BLaER1 (cell line): ENCODE results near the gene TTC9B.

Experiments used
- H3K27ac ChIP-seq: shearing (Covaris generic); formaldehyde crosslinking; 2 replicates; pipeline ENCODE4 v1.8.1; 2022
- H3K27me3 ChIP-seq: shearing (Covaris generic); formaldehyde crosslinking; 2 replicates; pipeline ENCODE4 v1.8.1; 2022
- H3K36me3 ChIP-seq: shearing (Covaris generic); formaldehyde crosslinking; 2 replicates; pipeline ENCODE4 v1.8.1; 2022
- H3K4me1 ChIP-seq: shearing (Covaris generic); formaldehyde crosslinking; 2 replicates; pipeline ENCODE4 v1.8.1; 2022
- H3K4me2 ChIP-seq: shearing (Covaris generic); formaldehyde crosslinking; 2 replicates; pipeline ENCODE4 v1.8.1; 2022
- H3K4me3 ChIP-seq: shearing (Covaris generic); formaldehyde crosslinking; 2 replicates; pipeline ENCODE4 v1.8.1; 2022
- H3K9ac ChIP-seq: shearing (Covaris generic); formaldehyde crosslinking; 2 replicates; pipeline ENCODE4 v1.8.1; 2022
- H3K9me3 ChIP-seq: shearing (Covaris generic); formaldehyde crosslinking; 2 replicates; pipeline ENCODE4 v1.8.1; 2022
- H4K20me1 ChIP-seq: shearing (Covaris generic); formaldehyde crosslinking; 2 replicates; pipeline ENCODE4 v1.8.1; 2022
- Cebpa-rat ChIP-seq: shearing (Covaris generic); IDR thresholded peaks from 2 replicates; pipeline ENCODE4 v1.8.1; 2022

The TTC9B gene

GRCh38 chr19:40241809-40242384 lies 23.7 kb upstream of the TTC9B start:
- Histone ChIP-seq H3K36me3 (peaks cover 100% of the 10 kb centered on the region), H3K27ac (peak overlapping the region; percentile 22; the same call in 1 of the 2 replicates), H3K4me2 (no peak overlapping the region), H4K20me1 (peaks cover 88% of the 10 kb centered on the region), H3K9ac (no peak overlapping the region), H3K27me3 (no peaks in the 10 kb centered on the region), H3K9me3 (no peaks in the 10 kb centered on the region), H3K4me3 (no peak overlapping the region), H3K4me1 (no peaks in the 10 kb centered on the region; the same call in 1 of the 2 replicates)
- TF ChIP-seq Cebpa-rat, result no peak

GRCh38 chr19:40241125-40241808 lies 23.1 kb upstream of the TTC9B start:
- Histone ChIP-seq H4K20me1 (peaks cover 84% of the 10 kb centered on the region), H3K9ac (no peak overlapping the region), H3K4me2 (no peak overlapping the region), H3K27me3 (no peaks in the 10 kb centered on the region), H3K9me3 (no peaks in the 10 kb centered on the region), H3K4me1 (peaks cover under 1% of the 10 kb centered on the region; the same call in 1 of the 2 replicates), H3K4me3 (no peak overlapping the region), H3K27ac (no peak overlapping the region), H3K36me3 (peaks cover 100% of the 10 kb centered on the region)
- TF ChIP-seq Cebpa-rat, result no peak

GRCh38 chr19:40240332-40240731 lies 22.1 kb upstream of the TTC9B start:
- Histone ChIP-seq H3K4me1 (peaks cover 10% of the 10 kb centered on the region), H3K9ac (no peak overlapping the region), H3K27me3 (no peaks in the 10 kb centered on the region), H3K9me3 (no peaks in the 10 kb centered on the region), H3K4me3 (no peak overlapping the region), H3K27ac (no peak overlapping the region), H3K36me3 (peaks cover 100% of the 10 kb centered on the region), H3K4me2 (no peak overlapping the region), H4K20me1 (peaks cover 84% of the 10 kb centered on the region)
- no peak for TF ChIP-seq Cebpa-rat

GRCh38 chr19:40239415-40240226 lies 21.4 kb upstream of the TTC9B start:
- no peak overlapping the region for H3K4me3 ChIP-seq
- TF ChIP-seq Cebpa-rat, result no peak
- H3K27me3 ChIP-seq, result no peaks in the 10 kb centered on the region
- peaks cover 100% of the 10 kb centered on the region for H3K36me3 ChIP-seq
- no peak overlapping the region for H3K27ac ChIP-seq
- H3K9ac ChIP-seq, result no peak overlapping the region
- no peaks in the 10 kb centered on the region for H3K9me3 ChIP-seq
- peaks cover 15% of the 10 kb centered on the region for H3K4me1 ChIP-seq
- no peak overlapping the region for H3K4me2 ChIP-seq
- peaks cover 84% of the 10 kb centered on the region for H4K20me1 ChIP-seq

GRCh38 chr19:40238775-40239174 lies 20.6 kb upstream of the TTC9B start:
- peaks cover 80% of the 10 kb centered on the region for H4K20me1 ChIP-seq
- H3K9me3 ChIP-seq, result no peaks in the 10 kb centered on the region
- H3K36me3 ChIP-seq, result peaks cover 100% of the 10 kb centered on the region
- H3K27me3 ChIP-seq, result no peaks in the 10 kb centered on the region
- no peak for TF ChIP-seq Cebpa-rat
- H3K4me2 ChIP-seq, result no peak overlapping the region
- H3K9ac ChIP-seq, result no peak overlapping the region
- H3K27ac ChIP-seq, result no peak overlapping the region
- H3K4me3 ChIP-seq, result no peak overlapping the region
- peaks cover 15% of the 10 kb centered on the region for H3K4me1 ChIP-seq

GRCh38 chr19:40237791-40238190 lies 19.6 kb upstream of the TTC9B start:
- Histone ChIP-seq H3K27ac (no peak overlapping the region), H3K9me3 (no peaks in the 10 kb centered on the region), H3K4me2 (no peak overlapping the region), H3K4me1 (peaks cover 15% of the 10 kb centered on the region), H3K9ac (no peak overlapping the region), H3K4me3 (no peak overlapping the region), H4K20me1 (peaks cover 72% of the 10 kb centered on the region), H3K36me3 (peaks cover 100% of the 10 kb centered on the region), H3K27me3 (no peaks in the 10 kb centered on the region)
- TF ChIP-seq Cebpa-rat, result no peak

- no peaks in the 10 kb centered on the region for H3K27me3 ChIP-seq
- no peak overlapping the region for H3K4me2 ChIP-seq
- H3K9ac ChIP-seq, result no peak overlapping the region
- no peaks in the 10 kb centered on the region for H3K9me3 ChIP-seq
- H4K20me1 ChIP-seq, result peaks cover 66% of the 10 kb centered on the region
- peaks cover 92% of the 10 kb centered on the region for H3K36me3 ChIP-seq
- no peak overlapping the region for H3K27ac ChIP-seq
- peaks cover 21% of the 10 kb centered on the region for H3K4me1 ChIP-seq
- no peak overlapping the region for H3K4me3 ChIP-seq
- no peak for TF ChIP-seq Cebpa-rat
Measured at GRCh38 chr19:40236366-40236765, 18.2 kb upstream of the TTC9B start.

GRCh38 chr19:40236026-40236355 lies 17.8 kb upstream of the TTC9B start:
- no peak overlapping the region for H3K4me3 ChIP-seq
- no peak for TF ChIP-seq Cebpa-rat
- H3K27me3 ChIP-seq, result no peaks in the 10 kb centered on the region
- H3K4me2 ChIP-seq, result no peak overlapping the region
- H3K4me1 ChIP-seq, result peaks cover 25% of the 10 kb centered on the region
- H3K9me3 ChIP-seq, result no peaks in the 10 kb centered on the region
- H4K20me1 ChIP-seq, result peaks cover 69% of the 10 kb centered on the region
- H3K36me3 ChIP-seq, result peaks cover 88% of the 10 kb centered on the region
- H3K9ac ChIP-seq, result no peak overlapping the region
- no peak overlapping the region for H3K27ac ChIP-seq

- Histone ChIP-seq H3K27me3 (no peaks in the 10 kb centered on the region), H3K9ac (peak overlapping the region; percentile 29; the same call in 1 of the 2 replicates), H3K27ac (peak overlapping the region; percentile 4; the same call in 1 of the 2 replicates), H3K4me1 (peaks cover 31% of the 10 kb centered on the region), H4K20me1 (peaks cover 71% of the 10 kb centered on the region), H3K9me3 (no peaks in the 10 kb centered on the region), H3K4me2 (peak overlapping the region; percentile 30; the same call in 1 of the 2 replicates), H3K36me3 (peaks cover 82% of the 10 kb centered on the region), H3K4me3 (no peak overlapping the region)
- TF ChIP-seq Cebpa-rat, result no peak
Measured at GRCh38 chr19:40235238-40236025, 17.2 kb upstream of the TTC9B start.
